GM10266 (cell line): ENCODE measurements around the gene TGM2.

Experiments used
- DNase-seq: peaks from one replicate; pipeline ENCODE4 v3.0.0; 2012; ENCODE audit errors: extremely low spot score
- TF ChIP-seq, protein P1 (sequence below): IDR thresholded peaks from 2 replicates; pipeline ENCODE4 v1.5.1; 2012; ENCODE audit warnings: mild to moderate bottlenecking, low read depth; ENCODE audit not compliant: control insufficient read depth, insufficient read depth; ENCODE audit errors: missing control alignments

TGM2 gene

DNA sequence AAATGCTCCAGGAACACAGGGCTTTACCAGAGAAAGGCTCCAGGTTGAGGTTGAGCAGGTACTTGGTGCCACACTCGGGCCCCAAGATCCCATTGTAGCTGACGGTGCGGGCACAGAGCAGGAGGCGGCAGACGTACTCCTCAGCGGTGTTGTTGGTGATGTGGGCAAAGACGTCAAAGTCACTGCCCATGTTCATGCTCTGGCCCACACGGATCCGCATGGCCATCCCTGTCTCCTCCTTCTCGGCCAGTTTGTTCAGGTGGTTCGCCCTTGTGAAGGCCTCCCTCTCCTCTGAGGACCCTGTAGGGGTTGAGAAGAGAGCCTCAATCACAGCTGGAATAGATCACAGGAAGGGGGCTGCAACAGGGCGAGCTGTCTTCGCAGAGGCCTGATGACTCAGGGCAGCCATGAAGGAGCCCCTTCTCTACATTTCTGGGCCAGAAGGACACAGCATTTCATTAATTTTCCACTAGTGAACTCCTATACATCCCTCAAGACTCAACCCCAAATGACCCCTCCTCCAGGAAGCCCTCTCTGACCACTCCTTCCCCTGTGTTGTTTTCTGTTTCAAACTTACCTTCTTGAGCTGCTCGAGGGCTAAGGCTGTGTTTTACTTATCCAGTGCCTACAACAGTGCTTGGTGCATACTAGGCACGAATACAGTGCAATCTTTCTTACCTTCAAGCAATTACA, 26.8 kb downstream of the TGM2 start:
- no peak for DNase-seq
- TF ChIP-seq, protein P1, sequence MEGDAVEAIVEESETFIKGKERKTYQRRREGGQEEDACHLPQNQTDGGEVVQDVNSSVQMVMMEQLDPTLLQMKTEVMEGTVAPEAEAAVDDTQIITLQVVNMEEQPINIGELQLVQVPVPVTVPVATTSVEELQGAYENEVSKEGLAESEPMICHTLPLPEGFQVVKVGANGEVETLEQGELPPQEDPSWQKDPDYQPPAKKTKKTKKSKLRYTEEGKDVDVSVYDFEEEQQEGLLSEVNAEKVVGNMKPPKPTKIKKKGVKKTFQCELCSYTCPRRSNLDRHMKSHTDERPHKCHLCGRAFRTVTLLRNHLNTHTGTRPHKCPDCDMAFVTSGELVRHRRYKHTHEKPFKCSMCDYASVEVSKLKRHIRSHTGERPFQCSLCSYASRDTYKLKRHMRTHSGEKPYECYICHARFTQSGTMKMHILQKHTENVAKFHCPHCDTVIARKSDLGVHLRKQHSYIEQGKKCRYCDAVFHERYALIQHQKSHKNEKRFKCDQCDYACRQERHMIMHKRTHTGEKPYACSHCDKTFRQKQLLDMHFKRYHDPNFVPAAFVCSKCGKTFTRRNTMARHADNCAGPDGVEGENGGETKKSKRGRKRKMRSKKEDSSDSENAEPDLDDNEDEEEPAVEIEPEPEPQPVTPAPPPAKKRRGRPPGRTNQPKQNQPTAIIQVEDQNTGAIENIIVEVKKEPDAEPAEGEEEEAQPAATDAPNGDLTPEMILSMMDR: no peak

DNA sequence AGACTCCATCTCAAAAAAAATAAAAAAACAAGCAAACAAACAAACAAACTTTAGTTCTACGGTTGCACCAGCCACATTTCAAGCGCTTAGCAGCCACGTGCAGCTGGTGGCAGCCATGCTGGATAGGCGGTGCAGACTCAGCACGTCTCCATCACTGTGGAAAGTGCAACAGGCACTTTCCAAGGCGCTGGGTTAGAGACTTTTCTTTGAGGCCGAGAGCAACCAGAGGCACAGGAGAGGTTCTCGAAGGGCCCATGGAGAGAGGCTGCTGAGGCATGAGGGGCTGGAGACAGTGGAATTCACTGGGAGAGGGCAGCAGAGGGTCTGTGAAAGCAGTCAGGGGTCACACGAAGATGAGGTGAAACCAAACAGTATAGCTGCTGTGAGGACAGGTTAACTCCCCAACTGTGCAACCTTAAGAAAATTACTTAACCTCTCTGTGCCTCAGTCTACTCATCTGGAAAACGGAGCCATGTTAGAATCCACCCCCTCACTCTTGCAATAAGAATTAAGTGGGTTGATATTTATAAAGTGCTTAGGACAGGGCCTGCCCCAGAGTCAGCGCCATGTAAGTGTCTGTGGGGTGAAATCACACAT, 27.5 kb downstream of the TGM2 start:
- DNase-seq: no peak
- TF ChIP-seq, protein P1: no peak

DNA sequence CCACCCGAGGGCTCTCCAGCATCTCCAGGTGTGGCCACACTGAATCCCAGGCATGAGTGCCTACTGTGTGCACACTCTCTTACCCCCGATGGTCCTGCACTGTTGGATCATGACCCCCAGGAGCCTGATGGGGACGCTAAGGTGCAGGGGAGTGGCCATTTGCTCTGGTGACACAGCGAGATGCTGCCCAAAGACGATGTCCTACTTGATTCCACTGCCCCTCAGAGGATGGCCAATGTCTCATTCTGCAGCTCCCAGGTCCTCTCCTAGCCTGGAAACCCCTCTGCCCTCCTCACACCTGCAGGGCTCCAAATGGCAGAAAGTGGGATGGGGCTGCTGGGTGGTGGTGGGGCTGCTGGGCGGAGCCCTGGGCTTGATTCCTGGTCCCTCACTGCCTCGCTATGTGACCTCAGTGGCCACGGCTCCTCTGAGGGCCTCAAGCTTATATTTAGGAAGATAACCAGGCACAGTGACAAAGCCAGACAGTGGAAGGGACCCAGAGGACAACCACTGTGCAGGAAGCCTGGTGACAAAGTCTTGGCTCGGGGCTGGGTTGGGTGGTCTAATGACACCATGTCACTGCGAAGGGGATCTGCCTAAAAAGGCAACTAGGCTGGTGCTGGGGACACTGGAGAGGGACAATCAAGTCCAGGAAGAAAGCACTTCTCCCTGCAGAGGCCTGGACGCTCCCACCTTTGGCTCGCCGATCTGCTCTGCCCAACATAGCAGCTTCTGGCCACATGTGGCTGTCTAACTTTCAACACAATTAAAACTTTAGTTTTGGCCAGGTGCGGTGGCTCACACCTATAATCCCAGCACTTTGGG, 28.4 kb downstream of the TGM2 start:
- no peak for DNase-seq
- TF ChIP-seq, protein P1: no peak

DNA sequence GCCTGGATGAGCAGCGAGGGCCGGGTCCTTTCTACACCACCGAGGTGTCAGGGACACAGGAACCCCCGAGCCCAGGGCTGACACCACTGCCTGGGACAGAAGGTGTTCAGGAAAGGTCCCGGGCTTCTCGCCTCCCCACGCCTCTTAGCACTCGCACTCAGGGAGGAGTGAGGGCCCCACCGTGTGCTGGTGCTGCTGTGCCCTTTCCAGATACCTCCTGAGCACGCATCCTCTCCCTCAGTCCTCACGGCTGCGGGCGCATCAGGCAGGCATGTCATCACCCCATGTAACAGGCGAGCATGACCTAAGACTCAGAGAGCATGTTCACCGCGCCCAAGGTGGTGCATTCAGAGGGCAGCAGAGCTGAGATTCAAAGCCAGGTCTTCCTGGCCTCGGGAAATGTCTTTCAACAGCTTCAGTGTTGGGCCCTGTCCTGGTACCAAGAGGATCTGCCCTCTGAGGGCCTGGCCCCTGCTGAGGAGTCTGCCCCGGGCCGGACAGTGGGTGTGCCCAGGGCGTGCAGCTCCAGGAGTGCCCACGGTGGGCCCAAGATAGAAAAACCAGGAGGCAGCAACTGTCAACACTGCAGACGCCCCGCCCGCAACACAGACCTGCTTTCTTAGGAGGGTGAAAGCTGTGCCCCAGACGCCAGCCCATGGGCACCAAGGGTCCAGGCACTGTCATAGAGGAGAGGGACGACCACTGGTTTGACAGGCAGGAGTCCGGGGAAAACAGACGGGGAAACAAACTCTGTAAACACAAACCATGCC, 29.2 kb downstream of the TGM2 start:
- TF ChIP-seq, protein P1: no peak
- DNase-seq: no peak

DNA sequence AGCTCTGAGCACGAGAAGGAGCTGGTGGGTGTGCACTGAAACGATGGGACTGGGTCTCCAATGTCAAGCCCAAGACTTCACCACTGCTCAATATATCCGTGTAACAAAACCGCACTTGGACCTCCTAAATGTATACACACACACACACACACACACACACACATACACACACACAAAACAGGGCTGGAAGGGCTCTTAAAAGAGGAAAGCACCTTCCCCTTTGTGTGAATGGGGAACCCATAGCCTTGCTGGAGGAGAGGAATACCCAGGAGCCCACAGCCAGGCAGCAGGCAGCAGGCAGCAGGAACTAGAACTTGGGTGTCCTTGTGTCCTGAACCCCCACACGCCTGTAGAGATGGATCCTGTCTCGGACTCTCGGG, 29.8 kb downstream of the TGM2 start:
- no peak for DNase-seq

DNA sequence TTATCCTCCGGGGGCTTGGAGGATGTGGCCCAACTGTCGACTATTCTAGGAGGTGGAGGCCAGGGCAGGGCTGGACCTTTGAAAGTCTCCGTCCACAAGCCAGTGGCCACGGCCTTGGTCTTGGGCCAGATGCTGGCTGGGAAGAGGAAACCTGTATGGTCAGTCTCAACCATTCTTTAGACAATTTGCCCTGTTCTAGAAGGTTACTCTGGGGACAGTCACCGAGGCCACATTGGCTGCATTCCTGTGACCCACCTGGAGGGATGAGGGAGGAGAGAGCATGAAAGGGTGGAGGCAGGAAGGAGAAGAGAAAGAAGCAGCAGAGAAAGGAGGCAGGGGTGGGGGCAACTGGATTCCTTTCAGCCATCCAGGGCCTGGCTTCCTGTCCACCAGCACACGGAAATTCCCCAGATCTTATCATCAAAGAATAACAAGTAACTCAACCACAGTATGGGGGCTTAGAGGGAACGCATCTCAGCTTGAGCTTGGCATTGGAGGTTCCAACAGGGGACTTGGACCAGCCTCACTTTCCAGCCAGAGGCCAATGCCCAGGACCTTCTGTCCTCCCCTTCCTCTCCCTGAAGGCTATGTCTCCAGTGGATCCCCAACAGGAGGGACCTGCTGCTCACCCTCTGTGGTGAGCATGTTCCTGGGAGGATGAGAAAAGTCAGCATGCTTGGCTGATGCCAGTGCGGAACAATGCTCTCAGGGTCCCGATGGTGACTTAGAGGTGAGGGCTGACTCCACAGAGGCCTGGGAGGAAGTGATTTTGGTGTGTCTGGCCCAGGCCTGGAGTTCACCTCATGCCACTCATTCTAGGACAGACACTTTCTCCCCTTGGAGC, 30.4 kb downstream of the TGM2 start:
- no peak for DNase-seq
- TF ChIP-seq, protein P1: no peak

More for the DNA sequence above, 29.8 kb downstream of the TGM2 start:
- TF ChIP-seq, protein P1: no peak
